Stimulated activated CD4-positive, alpha-beta T cell treated with anti-CD3 and anti-CD28 coated beads, Interleukin-15, amount 100 ng/mL, for 1 hour (primary cell): Measurements from ENCODE around the gene DHRS3.

ENCODE experiments used
- DNase-seq, 2 donors: peaks; one replicate each; pipeline ENCODE4 v3.0.0-alpha.2; 2020; ENCODE audit warnings: low read depth in 1 of 2, low spot score in 1 of 2

DHRS3 gene

GRCh38 chr1:12640237-12640957 lies 22.4 kb upstream of the DHRS3 start:
- DNase-seq = no peak

- DNase-seq = no peak
Measured at GRCh38 chr1:12637693-12638092, 19.7 kb upstream of the DHRS3 start.

- DNase-seq = no peak
Measured at GRCh38 chr1:12636098-12636950, 18.3 kb upstream of the DHRS3 start.

- DNase-seq = no peak
Measured at GRCh38 chr1:12634696-12635202, 16.7 kb upstream of the DHRS3 start.

- DNase-seq = no peak
Measured at GRCh38 chr1:12634156-12634555, 16.1 kb upstream of the DHRS3 start.

GRCh38 chr1:12631571-12631970 lies 13.6 kb upstream of the DHRS3 start:
- no peak for DNase-seq

- no peak for DNase-seq
Measured at GRCh38 chr1:12630946-12631530, 13.0 kb upstream of the DHRS3 start.

- DNase-seq = no peak
Measured at GRCh38 chr1:12629985-12630760, 12.2 kb upstream of the DHRS3 start.

GRCh38 chr1:12629511-12629956 lies 11.5 kb upstream of the DHRS3 start:
- no peak for DNase-seq

GRCh38 chr1:12627296-12627695 lies 9.3 kb upstream of the DHRS3 start:
- DNase-seq = no peak

GRCh38 chr1:12626888-12627287 lies 8.9 kb upstream of the DHRS3 start:
- DNase-seq = no peak

GRCh38 chr1:12625276-12625675 lies 7.3 kb upstream of the DHRS3 start:
- no peak for DNase-seq

GRCh38 chr1:12622506-12622905 lies 4.5 kb upstream of the DHRS3 start:
- DNase-seq = no peak

- DNase-seq = no peak
Measured at GRCh38 chr1:12621346-12622335, 3.6 kb upstream of the DHRS3 start.

- no peak for DNase-seq
Measured at GRCh38 chr1:12620931-12621330, 2.9 kb upstream of the DHRS3 start.

- no peak for DNase-seq
Measured at GRCh38 chr1:12620488-12620865, 2.5 kb upstream of the DHRS3 start.

- peak; percentile 66 to 69 for DNase-seq
Measured at GRCh38 chr1:12619792-12620487, 1.9 kb upstream of the DHRS3 start.

- peak; percentile 38 to 40 for DNase-seq
Measured at GRCh38 chr1:12618965-12619791, 1.2 kb upstream of the DHRS3 start.

- DNase-seq = no peak
Measured at GRCh38 chr1:12618661-12618964, 603 bp upstream of the DHRS3 start.
